Endothelial cell of umbilical vein (primary cell): ENCODE results near the gene APBA2. TPM values are rescaled to one million over a fixed set of nuclear protein-coding genes. Genes with fewer than 3 reads are reported as not detected.

Experiments used
- BruUV-seq: library from RNA; stranded (reverse); fragments of 400-500 nt; replicated peaks from 2 replicates; lab custom pipeline; 2021; lab: Mats Ljungman, UMichigan
- CTCF ChIA-PET: fragments of 300-600, 350-600 bp; sonication (Branson Sonifier 250); formaldehyde crosslinking; loops from one replicate; lab custom pipeline; 2021; ENCODE audit warnings: antibody characterized with exemption, inconsistent platforms; lab: Charles Lee
- POLR2A ChIA-PET: fragments of 300-600, 350-600 bp; sonication (Branson Sonifier 250); formaldehyde crosslinking; loops from one replicate; lab custom pipeline; 2021; ENCODE audit warnings: antibody characterized with exemption, inconsistent platforms; lab: Charles Lee
- DNase-seq: peaks from one replicate; pipeline ENCODE4 v3.0.0-alpha.2; 2011; ENCODE audit warnings: low read depth, low spot score
- FAIRE-seq: peaks from 2 replicates; lab custom pipeline; 2011; peaks lifted over from hg19 to GRCh38; lab: Jason Lieb, UNC
- H2AFZ ChIP-seq: 2 replicates; pipeline ENCODE4 v1.6.0; 2012; ENCODE audit warnings: low read depth, low read length, control low read depth, inconsistent platforms
- H3K27ac ChIP-seq: 2 replicates; pipeline ENCODE4 v1.5.1; 2011; ENCODE audit warnings: low read depth, mild to moderate bottlenecking, control low read depth, low read length, moderate library complexity; ENCODE audit not compliant: insufficient read depth
- H3K27me3 ChIP-seq, 2 experiments: 2 replicates each; pipeline versions ENCODE4 v1.6.0 to v1.6.1; 2011; ENCODE audit warnings: low read length in 2 of 2, mixed read lengths in 1 of 2; ENCODE audit not compliant: control insufficient read depth in 2 of 2, insufficient read depth in 2 of 2
- H3K36me3 ChIP-seq, 2 experiments: 2 replicates in 1 of 2; 3 replicates in 1 of 2; pipeline ENCODE4 v1.5.1; 2011; ENCODE audit warnings: low read length in 2 of 2, mild to moderate bottlenecking in 1 of 2, moderate library complexity in 1 of 2; ENCODE audit not compliant: control insufficient read depth in 2 of 2, insufficient read depth in 2 of 2; ENCODE audit errors: extremely low read depth in 1 of 2
- H3K4me1 ChIP-seq: 3 replicates; pipeline ENCODE4 v1.5.1; 2011; ENCODE audit warnings: mild to moderate bottlenecking, low read length; ENCODE audit not compliant: control insufficient read depth, insufficient read depth; ENCODE audit errors: extremely low read depth
- H3K4me2 ChIP-seq: 2 replicates; pipeline ENCODE4 v1.6.1; 2011; ENCODE audit warnings: low read length, control low read depth, mixed read lengths; ENCODE audit not compliant: insufficient read depth
- H3K4me3 ChIP-seq, 3 experiments: fragments of 200-600 bp in 1 of 3; sonication (generic), shearing (Covaris generic) in 1 of 3; replicated peaks in 1 of 3; 2 replicates each; pipeline ENCODE4 v1.5.1; 2011 to 2016; ENCODE audit warnings: control low read depth in 3 of 3, low read length in 3 of 3, mild to moderate bottlenecking in 2 of 3, inconsistent platforms in 1 of 3, low read depth in 1 of 3, moderate library complexity in 1 of 3; ENCODE audit not compliant: insufficient read depth in 1 of 3
- H3K79me2 ChIP-seq: 2 replicates; pipeline ENCODE4 v1.6.0; 2012; ENCODE audit warnings: low read length, inconsistent platforms; ENCODE audit not compliant: control insufficient read depth, insufficient read depth
- H3K9ac ChIP-seq: replicated peaks from 2 replicates; pipeline ENCODE3; 2011; ENCODE audit warnings: low read length, control low read depth; ENCODE audit not compliant: insufficient read depth; ENCODE audit errors: extremely low read depth
- H3K9me1 ChIP-seq: replicated peaks from 3 replicates; pipeline ENCODE4 v1.6.0; 2011; ENCODE audit warnings: mild to moderate bottlenecking, low read length; ENCODE audit not compliant: control insufficient read depth, insufficient read depth; ENCODE audit errors: extremely low read depth
- H3K9me3 ChIP-seq: replicated peaks from 2 replicates; pipeline ENCODE4 v1.5.1; 2012; ENCODE audit warnings: low read length, inconsistent platforms; ENCODE audit not compliant: control insufficient read depth, insufficient read depth
- H4K20me1 ChIP-seq: replicated peaks from 2 replicates; pipeline ENCODE3; 2011; ENCODE audit warnings: mild to moderate bottlenecking, low read length; ENCODE audit not compliant: control insufficient read depth, insufficient read depth; ENCODE audit errors: extremely low read depth
- FOS ChIP-seq: IDR thresholded peaks from 2 replicates; pipeline ENCODE4 v1.6.1; 2011; ENCODE audit warnings: mild to moderate bottlenecking, low read length, moderate library complexity, borderline replicate concordance; ENCODE audit not compliant: insufficient read depth
- GATA2 ChIP-seq: IDR thresholded peaks from 2 replicates; pipeline ENCODE4 v1.7.0; 2011; ENCODE audit warnings: low read depth, mild to moderate bottlenecking, moderate library complexity, mixed read lengths, low read length; ENCODE audit not compliant: insufficient read length, insufficient read depth
- dilution Hi-C: fragments of 300-500 bp; cut with MboI; formaldehyde crosslinking; loops from one replicate; pipeline ENCODE4 v1.15.0; 2019; ENCODE audit warnings: low sequenced_read_pairs; ENCODE audit not compliant: extremely low pct_ligation_motif_present
- intact Hi-C: fragments of 100-400 bp; cut with micrococcal nuclease; formaldehyde crosslinking; loops from one replicate; pipeline ENCODE4 v1.10.0; 2022
- polyA plus RNA-seq, 4 experiments: library from polyadenylated mRNA; depleted of rRNA in 3 of 4; stranded (reverse) in 3 of 4; unstranded in 1 of 4; fragments of >200 nt; gene quantifications; 2 replicates each; pipeline versions ENCODE4 v1.2.1 to v1.2.3, GENCODE V29; 2011 to 2012; ENCODE audit warnings: missing spikeins in 1 of 4
- total RNA-seq: library from RNA; stranded (reverse); gene quantifications from 2 replicates; pipeline ENCODE4 v1.2.3, GENCODE V29; 2021

Gene APBA2
- total and polyA plus RNA-seq, 2 donors (not counting 3 experiments of a cell fraction or from before 2014, with no cell fraction given): 5.7 to 11.1 TPM

DNA sequence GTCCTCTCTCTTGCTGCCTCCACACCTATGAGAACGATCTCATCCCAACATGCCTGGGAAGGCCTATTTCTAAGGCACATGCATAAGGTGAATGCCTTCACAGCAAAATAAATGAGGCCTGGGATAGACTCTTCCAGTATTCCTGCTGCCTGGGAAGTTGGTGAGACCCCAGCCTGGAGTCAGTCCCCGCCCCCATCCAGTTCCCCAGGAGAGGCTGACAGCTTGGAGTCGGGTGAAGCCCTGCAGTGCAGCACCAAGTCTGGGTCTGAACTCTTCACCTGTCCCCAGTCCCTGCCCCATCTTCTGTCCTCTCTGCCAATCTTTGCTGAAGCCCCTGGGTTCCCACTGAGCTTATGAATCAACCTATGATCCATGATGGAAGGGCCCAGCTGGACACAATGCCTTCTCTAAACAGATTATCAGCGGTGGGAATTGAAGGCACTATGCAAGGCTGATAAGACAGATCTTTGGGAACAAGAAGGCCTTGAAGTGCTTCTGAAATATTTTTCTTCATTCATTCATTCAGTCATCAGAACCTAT lies 10.2 kb upstream of the APBA2 start:
- Histone ChIP-seq H3K4me2 (no peak overlapping the region), H3K4me3 (no peak overlapping the region), H3K9me3 (no peaks in the 10 kb centered on the region), H4K20me1 (no peaks in the 10 kb centered on the region), H3K27ac (no peak overlapping the region), H2AFZ (no peak overlapping the region), H3K4me1 (no peaks in the 10 kb centered on the region), H3K27me3 (no peaks in the 10 kb centered on the region), H3K36me3 (no peaks in the 10 kb centered on the region), H3K9me1 (no peaks in the 10 kb centered on the region), H3K79me2 (no peaks in the 10 kb centered on the region), H3K9ac (no peak overlapping the region)
- BruUV-seq: no TSS peak
- no peak for TF ChIP-seq GATA2
- CTCF ChIA-PET: no interaction called here
- dilution Hi-C loops: no loop called here
- FAIRE-seq (no peak), DNase-seq (no peak)
- intact Hi-C loops: no loop called here
- POLR2A ChIA-PET: interaction anchor here (0.6 kb wide), 1 partner anchor 270 kb away, joined by 5 read pairs; no protein-coding TSS in a partner anchor

GRCh38 chr15:28876131-28876844 lies 9.5 kb upstream of the APBA2 start:
- H3K4me3 ChIP-seq: no peak overlapping the region
- H3K27ac ChIP-seq: no peak overlapping the region
- ChIA-PET POLR2A (interaction anchor here (0.6 kb wide), 1 partner anchor 269 kb away, joined by 5 read pairs; no protein-coding TSS in a partner anchor), CTCF (no interaction called here)
- H4K20me1 ChIP-seq: no peaks in the 10 kb centered on the region
- H2AFZ ChIP-seq: no peak overlapping the region
- H3K9me1 ChIP-seq: no peaks in the 10 kb centered on the region
- H3K9ac ChIP-seq: no peak overlapping the region
- FAIRE-seq: no peak
- no TSS peak for BruUV-seq
- no peaks in the 10 kb centered on the region for H3K4me1 ChIP-seq
- intact Hi-C loops: no loop called here
- H3K4me2 ChIP-seq: no peak overlapping the region
- TF ChIP-seq GATA2 (no peak), FOS (no peak)
- dilution Hi-C loops: no loop called here
- no peak for DNase-seq
- H3K79me2 ChIP-seq: no peaks in the 10 kb centered on the region
- no peaks in the 10 kb centered on the region for H3K9me3 ChIP-seq
- H3K27me3 ChIP-seq: no peaks in the 10 kb centered on the region
- no peaks in the 10 kb centered on the region for H3K36me3 ChIP-seq
